ENCODE results near the gene HHIP.

DNA sequence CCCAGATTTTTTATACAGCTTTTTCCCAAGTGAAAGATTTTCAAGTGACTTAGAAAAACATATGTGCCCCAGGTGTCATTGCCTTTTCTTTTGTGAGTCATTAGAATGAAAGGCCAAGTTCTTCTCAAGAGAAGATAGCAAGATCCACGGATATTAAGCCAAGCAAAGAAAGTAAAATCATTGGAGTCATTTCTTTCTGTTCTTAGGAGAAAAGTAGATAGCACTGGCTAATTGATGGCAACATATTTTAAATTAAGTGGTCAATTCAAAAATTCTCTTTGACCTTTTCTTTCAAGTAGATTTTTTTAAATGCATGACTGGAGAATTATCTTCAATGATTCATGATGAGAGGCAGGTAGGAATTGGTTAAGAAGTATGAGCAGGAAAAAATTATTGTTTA, 94.4 kb downstream of the HHIP start:
- TF ChIP-seq, protein P1, sequence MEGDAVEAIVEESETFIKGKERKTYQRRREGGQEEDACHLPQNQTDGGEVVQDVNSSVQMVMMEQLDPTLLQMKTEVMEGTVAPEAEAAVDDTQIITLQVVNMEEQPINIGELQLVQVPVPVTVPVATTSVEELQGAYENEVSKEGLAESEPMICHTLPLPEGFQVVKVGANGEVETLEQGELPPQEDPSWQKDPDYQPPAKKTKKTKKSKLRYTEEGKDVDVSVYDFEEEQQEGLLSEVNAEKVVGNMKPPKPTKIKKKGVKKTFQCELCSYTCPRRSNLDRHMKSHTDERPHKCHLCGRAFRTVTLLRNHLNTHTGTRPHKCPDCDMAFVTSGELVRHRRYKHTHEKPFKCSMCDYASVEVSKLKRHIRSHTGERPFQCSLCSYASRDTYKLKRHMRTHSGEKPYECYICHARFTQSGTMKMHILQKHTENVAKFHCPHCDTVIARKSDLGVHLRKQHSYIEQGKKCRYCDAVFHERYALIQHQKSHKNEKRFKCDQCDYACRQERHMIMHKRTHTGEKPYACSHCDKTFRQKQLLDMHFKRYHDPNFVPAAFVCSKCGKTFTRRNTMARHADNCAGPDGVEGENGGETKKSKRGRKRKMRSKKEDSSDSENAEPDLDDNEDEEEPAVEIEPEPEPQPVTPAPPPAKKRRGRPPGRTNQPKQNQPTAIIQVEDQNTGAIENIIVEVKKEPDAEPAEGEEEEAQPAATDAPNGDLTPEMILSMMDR (CRISPR knock-in tag; IDR thresholded peaks at IDR 0.05) = no peak
- no peak for TF ChIP-seq ZNF607 (CRISPR knock-in tag; IDR thresholded peaks at IDR 0.05; ENCODE audit: borderline replicate concordance)
- TF ChIP-seq, protein P2, sequence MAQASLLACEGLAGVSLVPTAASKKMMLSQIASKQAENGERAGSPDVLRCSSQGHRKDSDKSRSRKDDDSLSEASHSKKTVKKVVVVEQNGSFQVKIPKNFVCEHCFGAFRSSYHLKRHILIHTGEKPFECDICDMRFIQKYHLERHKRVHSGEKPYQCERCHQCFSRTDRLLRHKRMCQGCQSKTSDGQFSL (CRISPR knock-in tag; IDR thresholded peaks at IDR 0.05) = no peak
- TF ChIP-seq, protein P3, sequence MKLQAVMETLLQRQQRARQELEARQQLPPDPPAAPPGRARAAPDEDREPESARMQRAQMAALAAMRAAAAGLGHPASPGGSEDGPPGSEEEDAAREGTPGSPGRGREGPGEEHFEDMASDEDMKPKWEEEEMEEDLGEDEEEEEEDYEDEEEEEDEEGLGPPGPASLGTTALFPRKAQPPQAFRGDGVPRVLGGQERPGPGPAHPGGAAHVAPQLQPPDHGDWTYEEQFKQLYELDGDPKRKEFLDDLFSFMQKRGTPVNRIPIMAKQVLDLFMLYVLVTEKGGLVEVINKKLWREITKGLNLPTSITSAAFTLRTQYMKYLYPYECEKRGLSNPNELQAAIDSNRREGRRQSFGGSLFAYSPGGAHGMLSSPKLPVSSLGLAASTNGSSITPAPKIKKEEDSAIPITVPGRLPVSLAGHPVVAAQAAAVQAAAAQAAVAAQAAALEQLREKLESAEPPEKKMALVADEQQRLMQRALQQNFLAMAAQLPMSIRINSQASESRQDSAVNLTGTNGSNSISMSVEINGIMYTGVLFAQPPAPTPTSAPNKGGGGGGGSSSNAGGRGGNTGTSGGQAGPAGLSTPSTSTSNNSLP (IDR thresholded peaks at IDR 0.05; ENCODE audit: low read depth, low read length) = no peak
- TF ChIP-seq POLR2AphosphoS5 (IDR thresholded peaks at IDR 0.05; ENCODE audit: low read depth, low read length) = no peak
- TF ChIP-seq CHD2 (IDR thresholded peaks at IDR 0.05; ENCODE audit: low read depth, low read length) = no peak
- no peak for TF ChIP-seq MYC (CRISPR knock-in tag; IDR thresholded peaks at IDR 0.05; ENCODE audit: borderline replicate concordance)
- no peak for TF ChIP-seq IRF2 (CRISPR knock-in tag; IDR thresholded peaks at IDR 0.05)
- TF ChIP-seq, protein P4, sequence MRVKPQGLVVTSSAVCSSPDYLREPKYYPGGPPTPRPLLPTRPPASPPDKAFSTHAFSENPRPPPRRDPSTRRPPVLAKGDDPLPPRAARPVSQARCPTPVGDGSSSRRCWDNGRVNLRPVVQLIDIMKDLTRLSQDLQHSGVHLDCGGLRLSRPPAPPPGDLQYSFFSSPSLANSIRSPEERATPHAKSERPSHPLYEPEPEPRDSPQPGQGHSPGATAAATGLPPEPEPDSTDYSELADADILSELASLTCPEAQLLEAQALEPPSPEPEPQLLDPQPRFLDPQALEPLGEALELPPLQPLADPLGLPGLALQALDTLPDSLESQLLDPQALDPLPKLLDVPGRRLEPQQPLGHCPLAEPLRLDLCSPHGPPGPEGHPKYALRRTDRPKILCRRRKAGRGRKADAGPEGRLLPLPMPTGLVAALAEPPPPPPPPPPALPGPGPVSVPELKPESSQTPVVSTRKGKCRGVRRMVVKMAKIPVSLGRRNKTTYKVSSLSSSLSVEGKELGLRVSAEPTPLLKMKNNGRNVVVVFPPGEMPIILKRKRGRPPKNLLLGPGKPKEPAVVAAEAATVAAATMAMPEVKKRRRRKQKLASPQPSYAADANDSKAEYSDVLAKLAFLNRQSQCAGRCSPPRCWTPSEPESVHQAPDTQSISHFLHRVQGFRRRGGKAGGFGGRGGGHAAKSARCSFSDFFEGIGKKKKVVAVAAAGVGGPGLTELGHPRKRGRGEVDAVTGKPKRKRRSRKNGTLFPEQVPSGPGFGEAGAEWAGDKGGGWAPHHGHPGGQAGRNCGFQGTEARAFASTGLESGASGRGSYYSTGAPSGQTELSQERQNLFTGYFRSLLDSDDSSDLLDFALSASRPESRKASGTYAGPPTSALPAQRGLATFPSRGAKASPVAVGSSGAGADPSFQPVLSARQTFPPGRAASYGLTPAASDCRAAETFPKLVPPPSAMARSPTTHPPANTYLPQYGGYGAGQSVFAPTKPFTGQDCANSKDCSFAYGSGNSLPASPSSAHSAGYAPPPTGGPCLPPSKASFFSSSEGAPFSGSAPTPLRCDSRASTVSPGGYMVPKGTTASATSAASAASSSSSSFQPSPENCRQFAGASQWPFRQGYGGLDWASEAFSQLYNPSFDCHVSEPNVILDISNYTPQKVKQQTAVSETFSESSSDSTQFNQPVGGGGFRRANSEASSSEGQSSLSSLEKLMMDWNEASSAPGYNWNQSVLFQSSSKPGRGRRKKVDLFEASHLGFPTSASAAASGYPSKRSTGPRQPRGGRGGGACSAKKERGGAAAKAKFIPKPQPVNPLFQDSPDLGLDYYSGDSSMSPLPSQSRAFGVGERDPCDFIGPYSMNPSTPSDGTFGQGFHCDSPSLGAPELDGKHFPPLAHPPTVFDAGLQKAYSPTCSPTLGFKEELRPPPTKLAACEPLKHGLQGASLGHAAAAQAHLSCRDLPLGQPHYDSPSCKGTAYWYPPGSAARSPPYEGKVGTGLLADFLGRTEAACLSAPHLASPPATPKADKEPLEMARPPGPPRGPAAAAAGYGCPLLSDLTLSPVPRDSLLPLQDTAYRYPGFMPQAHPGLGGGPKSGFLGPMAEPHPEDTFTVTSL (CRISPR knock-in tag; IDR thresholded peaks at IDR 0.05; ENCODE audit: borderline replicate concordance) = no peak
- TF ChIP-seq, protein P5, sequence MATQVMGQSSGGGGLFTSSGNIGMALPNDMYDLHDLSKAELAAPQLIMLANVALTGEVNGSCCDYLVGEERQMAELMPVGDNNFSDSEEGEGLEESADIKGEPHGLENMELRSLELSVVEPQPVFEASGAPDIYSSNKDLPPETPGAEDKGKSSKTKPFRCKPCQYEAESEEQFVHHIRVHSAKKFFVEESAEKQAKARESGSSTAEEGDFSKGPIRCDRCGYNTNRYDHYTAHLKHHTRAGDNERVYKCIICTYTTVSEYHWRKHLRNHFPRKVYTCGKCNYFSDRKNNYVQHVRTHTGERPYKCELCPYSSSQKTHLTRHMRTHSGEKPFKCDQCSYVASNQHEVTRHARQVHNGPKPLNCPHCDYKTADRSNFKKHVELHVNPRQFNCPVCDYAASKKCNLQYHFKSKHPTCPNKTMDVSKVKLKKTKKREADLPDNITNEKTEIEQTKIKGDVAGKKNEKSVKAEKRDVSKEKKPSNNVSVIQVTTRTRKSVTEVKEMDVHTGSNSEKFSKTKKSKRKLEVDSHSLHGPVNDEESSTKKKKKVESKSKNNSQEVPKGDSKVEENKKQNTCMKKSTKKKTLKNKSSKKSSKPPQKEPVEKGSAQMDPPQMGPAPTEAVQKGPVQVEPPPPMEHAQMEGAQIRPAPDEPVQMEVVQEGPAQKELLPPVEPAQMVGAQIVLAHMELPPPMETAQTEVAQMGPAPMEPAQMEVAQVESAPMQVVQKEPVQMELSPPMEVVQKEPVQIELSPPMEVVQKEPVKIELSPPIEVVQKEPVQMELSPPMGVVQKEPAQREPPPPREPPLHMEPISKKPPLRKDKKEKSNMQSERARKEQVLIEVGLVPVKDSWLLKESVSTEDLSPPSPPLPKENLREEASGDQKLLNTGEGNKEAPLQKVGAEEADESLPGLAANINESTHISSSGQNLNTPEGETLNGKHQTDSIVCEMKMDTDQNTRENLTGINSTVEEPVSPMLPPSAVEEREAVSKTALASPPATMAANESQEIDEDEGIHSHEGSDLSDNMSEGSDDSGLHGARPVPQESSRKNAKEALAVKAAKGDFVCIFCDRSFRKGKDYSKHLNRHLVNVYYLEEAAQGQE (IDR thresholded peaks at IDR 0.05; ENCODE audit: borderline replicate concordance in 1 of 2, low read depth in 1 of 2, low read length in 2 of 2) = no peak

Measured in HepG2 (cell line).